Left ventricle myocardium inferior (tissue), 1 donor: Measurements from ENCODE around the gene HJV. TPM values are rescaled to one million over a fixed set of nuclear protein-coding genes. Genes with fewer than 3 reads are reported as not detected.

Experiments
- DNase-seq: peaks from one replicate; pipeline ENCODE4 v3.0.0-alpha.2; 2020
- H3K27ac ChIP-seq: fragments of 200-600 bp; replicated peaks from 2 replicates; pipeline ENCODE4 v1.8.0; 2021
- H3K27me3 ChIP-seq: fragments of 200-600 bp; 2 replicates; pipeline ENCODE4 v1.8.0; 2021; ENCODE audit warnings: low read depth
- H3K36me3 ChIP-seq: fragments of 200-600 bp; 2 replicates; pipeline ENCODE4 v1.8.0; 2021
- H3K4me1 ChIP-seq: fragments of 200-600 bp; 2 replicates; pipeline ENCODE4 v1.8.0; 2021
- H3K4me3 ChIP-seq: fragments of 200-600 bp; 2 replicates; pipeline ENCODE4 v1.8.0; 2021; ENCODE audit warnings: mild to moderate bottlenecking, moderate library complexity
- H3K9me3 ChIP-seq: fragments of 200-600 bp; replicated peaks from 2 replicates; pipeline ENCODE4 v1.8.0; 2021
- intact Hi-C: fragments of 100-400 bp; cut with micrococcal nuclease; formaldehyde crosslinking; loops from one replicate; pipeline ENCODE4 v1.11.0; 2022
- total RNA-seq: library from RNA; stranded (reverse); fragmentation: NEBNext Ultra II Directional; extraction: Animal tissue kit (Norgen Biotek cat#: 25700); gene quantifications from one replicate; pipeline ENCODE4 v1.2.1, GENCODE V29; 2021
- TF ChIP-seq, protein P1 (sequence below): fragments of 200-600 bp; IDR thresholded peaks from 2 replicates; pipeline ENCODE4 v1.8.0; 2021; ENCODE audit warnings: antibody characterized with exemption, mild to moderate bottlenecking, borderline replicate concordance
- donor health status: DM: no; HTN: yes; CAD: no; lungs with severe emphysema.

The HJV gene
- total RNA-seq, 1 donor from 2014 or later, result 90.3 TPM

DNA sequence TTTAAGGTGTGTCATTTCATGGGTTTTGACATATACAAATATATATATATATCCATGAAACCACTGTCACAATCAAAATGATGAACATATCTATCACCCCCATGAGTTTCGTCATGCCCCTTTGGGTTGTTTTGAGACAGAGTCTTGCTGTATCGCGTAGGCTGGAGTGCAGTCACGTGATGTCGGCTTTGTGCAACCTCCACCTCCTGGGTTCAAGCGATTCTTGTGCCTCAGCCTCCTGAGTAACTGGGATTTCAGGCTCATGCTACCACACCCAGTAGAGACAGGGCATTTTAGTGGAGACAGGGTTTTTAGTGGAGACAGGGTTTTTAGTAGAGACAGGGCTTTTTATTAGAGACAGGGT, 8.0 kb downstream of the HJV start:
- no peak for DNase-seq
- H3K9me3 ChIP-seq, result no peaks in the 10 kb centered on the region
- no peaks in the 10 kb centered on the region for H3K27me3 ChIP-seq
- H3K36me3 ChIP-seq, result no peaks in the 10 kb centered on the region
- TF ChIP-seq, protein P1, sequence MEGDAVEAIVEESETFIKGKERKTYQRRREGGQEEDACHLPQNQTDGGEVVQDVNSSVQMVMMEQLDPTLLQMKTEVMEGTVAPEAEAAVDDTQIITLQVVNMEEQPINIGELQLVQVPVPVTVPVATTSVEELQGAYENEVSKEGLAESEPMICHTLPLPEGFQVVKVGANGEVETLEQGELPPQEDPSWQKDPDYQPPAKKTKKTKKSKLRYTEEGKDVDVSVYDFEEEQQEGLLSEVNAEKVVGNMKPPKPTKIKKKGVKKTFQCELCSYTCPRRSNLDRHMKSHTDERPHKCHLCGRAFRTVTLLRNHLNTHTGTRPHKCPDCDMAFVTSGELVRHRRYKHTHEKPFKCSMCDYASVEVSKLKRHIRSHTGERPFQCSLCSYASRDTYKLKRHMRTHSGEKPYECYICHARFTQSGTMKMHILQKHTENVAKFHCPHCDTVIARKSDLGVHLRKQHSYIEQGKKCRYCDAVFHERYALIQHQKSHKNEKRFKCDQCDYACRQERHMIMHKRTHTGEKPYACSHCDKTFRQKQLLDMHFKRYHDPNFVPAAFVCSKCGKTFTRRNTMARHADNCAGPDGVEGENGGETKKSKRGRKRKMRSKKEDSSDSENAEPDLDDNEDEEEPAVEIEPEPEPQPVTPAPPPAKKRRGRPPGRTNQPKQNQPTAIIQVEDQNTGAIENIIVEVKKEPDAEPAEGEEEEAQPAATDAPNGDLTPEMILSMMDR, result no peak
- no peak overlapping the region for H3K4me3 ChIP-seq
- H3K4me1 ChIP-seq, result peaks cover 30% of the 10 kb centered on the region
- intact Hi-C loops, result loop anchor here (5.0 to 10.0 kb wide), 3 partner anchors 36 to 161 kb away; no protein-coding TSS in a partner anchor
- H3K27ac ChIP-seq, result no peak overlapping the region

DNA sequence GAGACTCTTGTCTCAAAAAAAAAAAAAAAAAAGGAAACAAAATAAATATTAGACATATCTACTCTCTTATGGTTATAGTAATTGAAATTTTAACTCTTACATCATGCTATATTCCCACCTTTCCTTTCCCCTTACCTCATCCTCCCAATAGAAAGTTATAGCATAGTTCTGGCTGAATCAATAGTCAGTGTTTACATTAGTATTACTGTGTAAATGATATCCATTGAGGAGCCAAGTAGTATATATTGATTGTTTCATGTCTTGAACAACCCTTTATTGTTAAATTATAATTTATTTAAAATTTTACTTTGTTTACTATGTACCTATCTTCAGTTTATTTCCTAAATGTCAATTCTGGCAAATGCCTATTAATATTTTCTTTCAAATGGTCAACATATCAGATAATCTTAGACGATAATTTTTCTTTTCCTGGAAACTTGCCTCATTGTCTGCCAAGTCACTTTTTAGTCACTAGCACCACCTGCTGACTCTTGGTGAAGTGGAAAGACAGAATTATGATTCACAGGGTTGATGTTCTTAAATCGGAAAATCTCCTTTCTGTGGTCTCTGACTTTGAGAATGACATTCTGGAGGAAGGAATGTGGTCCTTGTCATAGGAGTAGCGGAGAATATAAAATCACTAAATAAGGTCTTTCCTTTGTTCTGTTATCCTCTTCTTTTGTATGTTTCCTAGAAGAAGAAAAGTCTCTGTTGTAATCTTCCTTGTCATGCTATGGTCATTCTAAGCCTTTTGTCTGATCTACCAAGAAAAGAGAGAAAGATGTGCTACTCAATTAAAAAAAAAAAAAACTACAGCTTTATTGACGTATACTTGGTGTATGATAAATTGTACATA, 8.6 kb downstream of the HJV start:
- Histone ChIP-seq H3K9me3 (no peaks in the 10 kb centered on the region), H3K4me3 (no peak overlapping the region), H3K4me1 (peaks cover 32% of the 10 kb centered on the region), H3K36me3 (no peaks in the 10 kb centered on the region), H3K27me3 (no peaks in the 10 kb centered on the region), H3K27ac (no peak overlapping the region)
- TF ChIP-seq, protein P1, result peak; percentile 82
- intact Hi-C loops, result loop anchor here (5.0 to 10.0 kb wide), 3 partner anchors 36 to 161 kb away; no protein-coding TSS in a partner anchor
- DNase-seq, result no peak

DNA sequence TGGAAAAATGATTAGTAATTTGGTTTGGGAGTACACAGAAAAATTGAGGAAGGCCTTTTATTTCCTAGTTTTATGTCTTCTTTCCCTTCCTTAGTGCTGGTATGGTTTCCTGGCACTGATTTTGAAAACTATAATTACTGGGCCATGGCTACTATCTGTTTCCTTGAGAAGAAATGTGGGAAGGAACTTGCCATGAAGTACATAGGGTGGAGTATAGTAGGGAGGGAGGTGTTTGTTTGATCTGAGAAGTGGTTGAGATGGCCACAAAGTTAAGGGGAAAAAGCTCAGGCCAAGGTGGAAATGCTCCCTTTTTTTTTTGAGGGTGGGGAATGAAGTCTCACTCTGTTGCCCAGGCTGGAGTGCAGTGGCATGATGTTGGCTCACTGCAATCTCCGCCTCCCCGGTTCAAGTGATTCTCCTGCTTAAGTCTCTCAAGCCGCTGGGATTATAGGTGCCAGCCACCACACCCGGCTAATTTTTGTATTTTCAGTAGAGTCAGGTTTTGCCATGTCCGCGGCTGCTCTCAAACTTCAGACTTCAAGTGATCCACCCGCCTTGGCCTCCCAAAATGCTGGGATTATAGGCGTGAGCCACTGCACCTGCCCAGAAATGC, 11.3 kb downstream of the HJV start:
- intact Hi-C loops, result loop anchor here (5.0 to 10.0 kb wide), 3 partner anchors 33 to 158 kb away; no protein-coding TSS in a partner anchor
- TF ChIP-seq, protein P1, result no peak
- Histone ChIP-seq H3K27me3 (no peaks in the 10 kb centered on the region), H3K27ac (peak overlapping the region; percentile 82), H3K9me3 (no peaks in the 10 kb centered on the region), H3K36me3 (no peaks in the 10 kb centered on the region), H3K4me3 (no peak overlapping the region), H3K4me1 (peaks cover 54% of the 10 kb centered on the region)
- DNase-seq, result no peak

DNA sequence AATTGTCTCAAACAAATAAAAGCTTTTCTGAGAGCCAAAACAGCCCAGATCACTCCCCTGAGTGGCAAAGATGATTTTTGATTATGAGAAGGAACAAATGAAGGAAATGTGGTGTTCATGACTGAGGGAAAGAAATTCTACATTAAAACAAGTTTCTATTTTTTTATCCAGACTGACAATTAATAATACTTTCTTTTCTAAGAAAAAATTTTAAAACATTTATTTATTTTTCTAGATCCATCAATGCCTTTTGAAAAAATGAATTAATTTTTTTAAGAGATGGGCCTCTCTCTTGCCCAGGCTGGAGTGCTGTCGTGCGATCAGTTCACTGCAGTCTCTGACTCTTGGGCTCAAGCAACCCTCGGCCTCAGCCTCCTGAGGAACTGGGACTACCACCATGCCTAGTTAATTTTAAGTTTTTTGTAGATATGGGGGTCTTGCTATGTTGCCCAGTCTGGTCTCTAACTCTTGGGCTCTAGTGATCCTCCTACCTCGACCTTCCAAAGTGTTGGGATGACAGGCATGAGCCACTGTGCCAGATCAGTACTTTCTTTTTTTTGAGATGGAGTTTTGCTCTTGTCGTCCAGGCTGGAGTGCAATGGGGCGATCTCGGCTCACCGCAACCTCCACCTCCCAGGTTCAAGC, 13.9 kb downstream of the HJV start:
- Histone ChIP-seq H3K27me3 (no peaks in the 10 kb centered on the region), H3K36me3 (no peaks in the 10 kb centered on the region), H3K4me1 (peaks cover 51% of the 10 kb centered on the region), H3K27ac (peak overlapping the region; percentile 88), H3K4me3 (peak overlapping the region; percentile 37), H3K9me3 (no peaks in the 10 kb centered on the region)
- intact Hi-C loops, result no loop called here
- no peak for DNase-seq
- TF ChIP-seq, protein P1, result no peak

DNA sequence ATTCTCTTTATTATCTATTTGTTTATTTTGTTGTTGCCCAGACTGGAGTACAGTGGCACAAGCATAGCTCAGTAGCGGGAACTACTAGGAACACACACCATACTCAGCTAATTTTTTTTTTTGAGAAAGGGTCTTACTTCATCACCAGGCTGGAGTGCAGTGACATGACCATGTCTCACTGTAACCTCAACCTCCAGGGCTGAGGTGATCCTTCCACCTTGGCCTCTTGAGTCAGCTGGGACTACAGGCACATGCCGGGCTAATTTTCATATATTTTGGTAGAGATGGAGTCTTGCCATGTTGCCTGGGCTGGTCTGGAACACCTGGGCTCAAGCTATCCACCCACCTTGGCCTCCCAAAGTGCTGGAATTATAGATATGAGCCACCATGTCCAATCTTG, 19.8 kb downstream of the HJV start:
- TF ChIP-seq, protein P1, result no peak
- Histone ChIP-seq H3K36me3 (no peaks in the 10 kb centered on the region), H3K4me3 (no peak overlapping the region), H3K27me3 (no peaks in the 10 kb centered on the region), H3K27ac (peak overlapping the region; percentile 39), H3K9me3 (no peaks in the 10 kb centered on the region), H3K4me1 (peaks cover 67% of the 10 kb centered on the region)
- DNase-seq, result no peak
- intact Hi-C loops, result no loop called here
